K562 (cell line): ENCODE measurements around the gene ABHD17B. TPM values are rescaled to one million over a fixed set of nuclear protein-coding genes. Genes with fewer than 3 reads are reported as not detected.

Experiments
- CGGBP1 ChIP-seq: fragments of 250-450 bp; sonication (Bioruptor Pico); IDR thresholded peaks from 2 replicates; pipeline ENCODE4 v1.9.0; 2021; ENCODE audit warnings: mild to moderate bottlenecking
- CHD4 ChIP-seq: fragments of 200-600 bp; sonication (generic); IDR thresholded peaks from 3 replicates; pipeline ENCODE4 v1.6.1; 2012; ENCODE audit warnings: low read depth, mild to moderate bottlenecking, mixed read lengths, low read length, inconsistent platforms; ENCODE audit not compliant: insufficient read depth, insufficient replicate concordance, poor library complexity, severe bottlenecking
- DLX4 ChIP-seq: fragments of 250-450 bp; sonication (Bioruptor Pico); IDR thresholded peaks from 2 replicates; pipeline ENCODE4 v1.6.1; 2021; ENCODE audit warnings: mild to moderate bottlenecking
- E2F6 ChIP-seq, 2 experiments: IDR thresholded peaks; 2 replicates each; pipeline ENCODE4 v1.6.1; 2011; ENCODE audit warnings: borderline replicate concordance in 1 of 2, control low read depth in 1 of 2, low read depth in 1 of 2, low read length in 1 of 2, mild to moderate bottlenecking in 1 of 2, mixed read lengths in 1 of 2, moderate library complexity in 1 of 2; ENCODE audit not compliant: insufficient read depth in 1 of 2, insufficient read length in 1 of 2, poor library complexity in 1 of 2, severe bottlenecking in 1 of 2; ENCODE audit errors: extremely low read depth in 1 of 2
- HDAC1 ChIP-seq, 2 experiments: fragments of 450-650 bp; IDR thresholded peaks; 2 replicates each; pipeline ENCODE4 v1.6.1; 2016 to 2017; ENCODE audit warnings: inconsistent platforms in 1 of 2, mild to moderate bottlenecking in 1 of 2, moderate library complexity in 1 of 2
- L3MBTL2 ChIP-seq: fragments of 450-650 bp; IDR thresholded peaks from 2 replicates; pipeline ENCODE4 v1.6.1; 2016; ENCODE audit warnings: mild to moderate bottlenecking, moderate library complexity
- MBD2 ChIP-seq: sonication (generic); IDR thresholded peaks from 2 replicates; pipeline ENCODE4 v1.6.1; 2016; ENCODE audit warnings: low read depth, borderline replicate concordance
- MITF ChIP-seq: IDR thresholded peaks from 2 replicates; pipeline ENCODE4 v1.6.1; 2014; ENCODE audit warnings: antibody characterized with exemption
- NCOA1 ChIP-seq: fragments of 450-650 bp; IDR thresholded peaks from 2 replicates; pipeline ENCODE4 v1.6.1; 2016; ENCODE audit warnings: low read depth
- PKNOX1 ChIP-seq: fragments of 450-650 bp; IDR thresholded peaks from 2 replicates; pipeline ENCODE4 v1.6.1; 2016
- PML ChIP-seq: IDR thresholded peaks from 2 replicates; pipeline ENCODE4 v1.6.1; 2012; ENCODE audit warnings: low read length, inconsistent platforms
- RAD21 ChIP-seq, 2 experiments: fragments of 250-450 bp in 1 of 2; fragments of 450-650 bp in 1 of 2; sonication (Bioruptor Pico) in 1 of 2; formaldehyde crosslinking in 1 of 2; IDR thresholded peaks in 1 of 2; conservative IDR thresholded peaks in 1 of 2; 2 replicates each; pipeline versions ENCODE4 v1.4.0 to v1.8.0; 2020 to 2022; ENCODE audit warnings: mild to moderate bottlenecking in 2 of 2, moderate library complexity in 1 of 2
- TGIF2 ChIP-seq: sonication (generic); formaldehyde crosslinking; IDR thresholded peaks from 2 replicates; pipeline ENCODE4 v1.8.1; 2022; ENCODE audit warnings: mild to moderate bottlenecking, missing genetic modification reagents, moderate library complexity
- ZBTB33 ChIP-seq: sonication (generic); formaldehyde crosslinking; IDR thresholded peaks from 2 replicates; pipeline ENCODE4 v1.8.1; 2023; ENCODE audit warnings: mild to moderate bottlenecking, missing genetic modification reagents
- ZFP91 ChIP-seq: sonication (generic); formaldehyde crosslinking; IDR thresholded peaks from 2 replicates; pipeline ENCODE4 v1.8.0; 2022; ENCODE audit warnings: mild to moderate bottlenecking, missing genetic modification reagents
- ZNF384 ChIP-seq: IDR thresholded peaks from 2 replicates; pipeline ENCODE4 v1.6.1; 2012; ENCODE audit warnings: low read depth, low read length, improper control_type of control experiment
- ZZZ3 ChIP-seq: fragments of 450-650 bp; IDR thresholded peaks from 2 replicates; pipeline ENCODE4 v1.6.1; 2016; ENCODE audit warnings: antibody characterized with exemption, mild to moderate bottlenecking, moderate library complexity
- polyA plus RNA-seq, 8 experiments: library from polyadenylated mRNA; depleted of rRNA in 4 of 8; stranded (reverse) in 5 of 8; unstranded in 3 of 8; fragments of >200 nt; fragmentation: Nextera tagmentation in 2 of 8; fragmentation: Illumina TruSeq in 1 of 8; extraction: Ambion mirVana in 2 of 8; extraction: Trizol in 1 of 8; gene quantifications; 2 replicates each; pipeline versions ENCODE4 v1.2.1 to v1.2.3, GENCODE V29; 2011 to 2014; ENCODE audit warnings: inconsistent platforms in 1 of 8, missing spikeins in 1 of 8
- total RNA-seq, 7 experiments: library from RNA; depleted of rRNA in 6 of 7; stranded (reverse); fragments of >200 nt in 6 of 7; fragmentation: Illumina TruSeq in 2 of 7; extraction: Trizol in 2 of 7; gene quantifications; 2 replicates each; pipeline versions ENCODE4 v1.2.1 to v1.2.3, GENCODE V29; 2011 to 2021; ENCODE audit warnings: low replicate concordance in 1 of 7

Gene ABHD17B
- total and polyA plus RNA-seq, 9 of the 15 experiments (the other 6 are each of a cell fraction or from before 2014, with no cell fraction given): 1.9 to 13.4 (median 10.1) TPM

- TF ChIP-seq PKNOX1 (peak; percentile 98), NCOA1 (peak; percentile 80), CHD4 (no peak), RAD21 (CRISPR knock-in tag; conservative IDR thresholded peaks at IDR 0.05 in 1 of 2, IDR thresholded peaks at IDR 0.05 in 1 of 2) (no peak), ZFP91 (CRISPR knock-in tag) (no peak), ZNF384 (no peak), PML (peak; percentile 64), E2F6 (IDR thresholded peaks at IDR 0.05; ENCODE audit: borderline replicate concordance in 1 of 2, extremely low read depth in 1 of 2, insufficient read depth in 1 of 2, insufficient read length in 1 of 2, low read depth in 1 of 2, low read length in 1 of 2, poor library complexity in 1 of 2, severe bottlenecking in 1 of 2) (peak; percentile 75 to 80), ZBTB33 (CRISPR knock-in tag) (no peak), DLX4 (CRISPR knock-in tag) (no peak), ZZZ3 (no peak), CGGBP1 (no peak), MBD2 (peak; percentile 84), L3MBTL2 (peak; percentile 95), TGIF2 (CRISPR knock-in tag) (no peak), HDAC1 (IDR thresholded peaks at IDR 0.05) (peak in 1 of 2 experiments; percentile 75; a peak in 1 of 4 replicates), MITF (peak; percentile 16; the same call in 1 of the 2 replicates)
Observed at GRCh38 chr9:71911061-71911907, at the start of gene ABHD17B, which contains the start of gene C9orf85 (continued).
